ENCODE results near the gene YWHAE.
"Not testable (repeated sequence)": the region's sequence is repeated elsewhere in the genome, so short reads cannot be mapped to it uniquely, and the experiment has no call there.

Gene YWHAE

DNA sequence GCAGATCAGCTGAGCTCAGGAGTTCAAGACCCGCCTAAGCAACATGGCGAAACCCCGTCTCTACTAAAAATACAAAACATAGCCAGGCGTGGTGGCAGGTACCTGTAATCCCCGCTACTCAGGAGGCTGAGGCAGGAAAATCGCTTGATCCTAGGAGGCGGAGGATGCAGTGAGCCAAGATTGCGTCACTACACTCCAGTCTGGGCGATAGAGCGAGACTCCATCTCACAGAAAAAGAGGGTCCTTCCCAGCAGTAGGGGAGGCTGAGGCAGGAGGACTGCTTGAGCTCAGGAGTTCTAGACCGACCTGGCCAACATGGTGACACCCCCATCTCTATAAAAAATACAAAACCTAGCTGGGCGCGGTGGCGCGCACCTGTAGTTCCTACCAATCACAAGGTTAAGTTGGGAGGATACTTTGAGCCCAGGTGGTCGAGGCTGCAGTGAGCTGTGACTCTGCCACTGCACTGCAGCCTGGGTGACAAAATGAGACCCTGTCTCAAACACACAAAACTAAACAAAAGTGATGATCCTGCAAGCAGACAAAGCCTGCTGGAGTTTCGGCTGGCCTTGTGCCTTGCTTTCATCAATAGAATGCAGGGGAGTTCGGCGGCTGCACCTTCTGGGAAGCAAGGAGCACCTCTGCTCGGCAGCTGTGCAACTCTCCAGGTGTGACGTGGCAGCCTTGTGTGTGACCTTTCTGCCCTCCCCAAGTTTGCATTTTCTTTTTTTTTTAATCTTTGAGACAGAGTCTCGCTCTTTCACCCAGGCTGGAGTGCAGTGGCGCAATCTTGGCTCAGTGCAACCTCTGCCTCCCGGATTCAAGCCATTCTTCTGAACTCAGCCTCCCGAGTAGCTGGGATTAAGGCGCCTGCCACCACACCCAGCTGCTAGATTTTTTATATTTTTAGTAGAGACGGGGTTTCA, 12.4 kb upstream of the YWHAE start:
- no peak for DNase-seq

DNA sequence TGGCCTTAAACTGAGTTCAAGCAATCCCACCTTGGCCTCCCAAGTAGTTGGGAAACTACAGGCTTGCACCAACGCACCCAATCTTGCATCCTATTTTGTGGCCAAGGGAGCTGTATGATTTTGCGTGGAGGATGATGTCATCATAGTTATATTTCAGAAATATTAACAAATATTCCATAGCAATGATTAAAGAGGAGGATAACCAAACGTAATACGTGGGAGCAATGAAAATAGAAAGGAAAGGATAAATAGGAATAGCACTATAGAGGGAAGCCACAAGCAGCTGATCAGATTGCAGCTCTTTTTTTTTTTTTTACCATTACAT, 2.2 kb upstream of the YWHAE start:
- no peak for DNase-seq

DNA sequence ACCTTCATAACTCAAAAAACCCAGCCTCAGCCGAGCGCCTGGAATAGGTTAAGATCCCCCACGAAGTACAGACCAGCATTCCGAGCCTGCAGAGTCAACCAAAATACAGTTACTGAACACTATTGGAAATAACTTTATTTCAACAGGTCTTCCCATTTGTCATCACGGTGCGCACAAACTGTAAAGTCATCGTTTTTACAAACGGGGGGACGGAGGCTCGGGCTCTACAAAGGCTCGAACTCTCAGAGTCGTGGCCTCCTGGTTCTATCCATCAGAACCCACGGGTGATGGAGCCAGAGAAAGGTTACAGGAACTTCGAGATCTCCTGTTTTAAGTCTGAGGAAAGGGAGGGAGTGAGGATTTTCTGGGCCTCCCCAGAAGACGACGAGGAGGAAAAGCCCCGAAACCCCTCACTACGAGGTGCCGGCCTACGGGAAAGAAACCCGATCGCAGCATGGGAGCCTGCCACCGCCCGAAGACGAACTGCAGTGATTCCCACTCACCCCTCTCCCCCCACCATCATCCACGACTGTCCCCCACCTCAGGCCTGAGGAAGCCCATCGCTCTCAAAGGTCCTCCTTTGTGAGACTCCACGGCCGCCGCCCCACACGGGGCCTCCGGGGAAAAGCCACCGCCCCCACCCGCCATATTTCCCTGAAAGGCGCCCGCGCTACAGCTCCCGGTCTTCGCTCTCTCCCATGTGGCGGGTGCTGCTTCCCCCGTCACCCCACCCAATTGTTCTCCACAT, 917 bp downstream of the YWHAE start:
- DNase-seq = no peak

DNA sequence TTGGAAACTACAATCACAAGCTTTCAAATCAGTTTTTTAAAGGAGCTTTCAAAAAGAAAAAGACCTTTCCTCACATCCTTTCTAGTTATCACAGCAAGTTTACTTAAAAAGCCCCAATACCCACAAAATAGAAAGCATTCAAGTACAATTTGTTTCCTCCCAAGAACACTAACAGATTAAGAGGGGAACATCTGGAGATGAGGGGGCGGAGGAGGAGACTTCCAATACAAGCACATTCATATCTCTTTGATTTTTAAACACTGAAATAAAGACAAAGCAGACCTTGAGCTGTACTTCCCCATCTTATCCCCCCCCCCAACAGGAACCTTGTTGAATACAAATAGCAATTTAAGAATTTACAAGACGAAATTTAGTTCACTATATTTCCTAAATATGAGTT, 2.0 kb downstream of the YWHAE start:
- DNase-seq = no peak

DNA sequence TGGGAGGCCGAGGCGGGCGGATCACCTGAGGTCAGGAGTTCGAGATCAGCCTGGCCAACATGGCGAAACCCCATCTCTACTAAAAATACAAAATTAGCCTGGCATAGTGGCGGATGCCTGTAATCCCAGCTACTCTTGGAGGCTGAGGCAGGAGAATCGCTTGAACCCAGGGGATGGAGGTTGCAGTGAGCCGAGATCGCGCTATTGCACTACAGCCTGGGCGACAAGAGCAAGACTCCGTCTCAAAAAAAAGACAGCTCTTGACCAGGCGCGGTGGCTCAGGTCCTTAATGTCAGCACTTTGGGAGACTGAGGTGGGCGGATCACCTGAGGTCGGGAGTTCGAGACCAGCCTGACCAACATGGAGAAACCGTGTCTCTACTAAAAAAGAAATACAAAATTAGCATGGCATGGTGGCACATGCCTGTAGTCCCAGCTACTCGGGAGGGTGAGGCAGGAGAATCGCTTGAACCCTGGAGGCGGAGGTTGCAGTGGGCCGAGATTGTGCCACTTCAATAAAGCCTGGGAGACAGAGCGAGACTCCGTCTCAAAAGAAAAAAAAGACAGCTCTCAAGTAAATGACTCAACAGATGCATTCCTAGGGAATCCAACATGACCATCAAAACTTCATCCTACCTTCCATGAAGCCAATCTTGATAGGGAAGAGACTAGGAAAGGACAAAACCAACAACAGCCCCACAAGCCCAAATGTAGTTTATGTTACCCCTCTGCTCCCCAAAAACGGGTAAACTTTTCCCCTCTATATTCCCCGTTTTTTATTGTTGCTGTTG, 4.0 kb downstream of the YWHAE start:
- not testable (repeated sequence) for DNase-seq

DNA sequence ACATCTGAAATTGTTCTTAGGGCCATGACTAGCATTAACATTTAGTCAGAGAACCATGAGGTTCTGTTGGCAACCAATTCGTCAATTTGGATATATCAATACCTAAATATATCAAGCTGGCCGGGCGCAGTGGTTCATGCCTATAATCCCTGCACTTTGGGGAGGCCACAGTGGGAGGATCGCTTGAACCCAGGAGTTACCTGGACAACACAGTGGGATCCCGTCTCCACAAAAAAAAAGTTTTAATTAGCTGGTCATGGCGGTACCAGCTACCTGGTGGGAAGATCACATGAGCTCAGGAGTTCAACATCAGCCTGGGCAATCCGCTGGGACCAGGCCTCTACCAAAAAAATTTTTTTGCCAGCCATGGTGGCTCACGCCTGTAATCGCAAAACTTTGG, 8.4 kb downstream of the YWHAE start:
- DNase-seq = no peak

DNA sequence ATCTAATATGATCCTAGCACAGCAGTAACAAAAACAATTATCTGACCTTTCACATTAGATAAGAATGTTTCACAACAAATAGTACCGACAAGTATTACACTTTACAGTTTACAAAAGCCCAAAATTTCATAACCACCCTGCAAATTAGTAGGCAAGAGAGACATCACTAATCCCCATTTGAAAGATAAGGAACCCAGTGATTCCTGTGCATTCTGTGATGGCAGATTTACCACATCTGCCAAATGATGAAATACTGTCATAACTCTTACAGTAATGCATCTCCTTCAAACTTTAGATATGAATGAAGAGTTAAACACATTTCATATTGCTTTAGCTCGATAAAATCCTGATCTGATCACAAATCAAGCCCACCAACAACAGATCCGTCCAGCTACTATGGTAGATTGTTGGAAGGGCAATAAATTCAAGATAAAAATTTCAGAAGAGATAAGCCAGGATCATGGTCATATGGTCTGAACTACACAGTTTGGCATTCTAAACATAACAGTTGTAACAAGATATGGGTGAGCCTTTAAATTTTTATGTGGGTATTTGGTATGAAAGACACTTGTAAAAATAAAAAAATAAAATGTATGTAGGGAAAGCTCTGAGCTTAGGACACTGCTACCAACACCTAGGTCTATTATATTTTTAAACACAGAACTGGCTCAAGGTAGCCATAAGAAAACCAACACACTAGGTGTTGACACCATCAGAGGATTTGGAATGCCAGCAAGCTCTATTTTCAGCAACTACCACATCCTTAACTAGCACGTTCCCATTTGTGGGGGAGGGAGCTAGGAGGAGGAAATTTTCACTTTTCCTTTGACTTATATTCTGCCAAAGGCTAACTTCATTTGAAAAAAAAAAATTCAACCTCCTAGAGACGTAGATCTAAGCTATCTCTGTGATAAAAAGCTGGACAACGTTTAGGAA, 9.3 kb downstream of the YWHAE start:
- no peak for DNase-seq

DNA sequence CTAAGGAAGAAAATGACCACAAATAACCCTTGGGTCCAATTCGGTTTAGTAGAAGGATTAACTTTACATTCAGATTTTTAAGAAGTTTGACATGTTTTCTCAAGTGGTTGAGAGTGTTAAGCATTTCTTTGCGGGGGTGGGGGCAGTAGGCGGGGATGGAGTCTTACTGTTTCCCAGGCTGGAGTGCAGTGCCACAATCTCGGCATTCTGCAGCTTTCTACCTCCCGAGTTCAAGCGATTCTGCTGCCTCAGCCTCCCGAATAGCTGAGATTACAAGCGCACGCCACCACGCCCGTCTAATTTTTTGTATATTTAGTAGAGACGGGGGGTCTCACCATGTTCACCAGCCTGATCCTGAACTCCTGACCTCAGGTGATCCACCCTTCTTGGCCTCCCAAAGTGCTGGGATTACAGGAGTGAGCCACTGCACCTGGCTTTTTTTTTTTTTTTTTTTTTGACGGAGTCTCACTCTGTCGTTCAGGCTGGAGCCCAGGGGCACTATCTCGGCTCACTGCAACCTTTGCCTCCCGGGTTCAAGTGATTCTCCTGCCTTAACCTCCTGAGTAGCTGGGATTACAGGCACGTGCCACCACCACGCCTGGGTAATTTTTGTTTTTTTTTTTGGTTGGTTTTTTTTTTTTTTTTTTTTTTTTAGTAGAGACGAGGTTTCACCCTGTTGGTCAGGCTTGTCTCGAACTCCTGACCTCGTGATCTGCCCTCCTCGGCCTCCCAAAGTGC, 12.4 kb downstream of the YWHAE start:
- not testable (repeated sequence) for DNase-seq

DNA sequence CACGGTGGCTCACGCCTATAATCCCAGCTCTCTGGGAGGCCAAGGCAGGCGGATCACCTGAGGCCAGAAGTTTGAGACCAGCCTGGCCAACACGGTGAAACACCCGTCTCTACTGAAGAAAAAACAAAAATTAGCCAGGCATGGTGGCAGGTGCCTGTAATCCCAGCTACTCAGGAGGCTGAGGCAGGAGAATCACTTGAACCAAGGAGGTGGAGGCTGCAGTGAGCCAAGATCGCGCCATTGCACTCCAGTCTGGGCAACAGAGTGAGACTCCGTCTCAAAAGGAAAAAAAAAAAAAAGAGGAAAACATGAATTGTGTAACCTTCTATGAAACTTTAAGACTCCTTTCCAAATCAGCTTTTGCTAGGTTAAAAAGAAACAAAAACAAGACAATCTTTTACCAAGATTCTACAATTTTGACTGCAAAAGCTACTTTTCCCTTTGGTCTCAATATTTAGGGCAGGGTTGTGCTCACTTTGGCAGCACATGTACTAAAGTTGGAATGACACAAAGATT, 13.3 kb downstream of the YWHAE start:
- DNase-seq = not testable (repeated sequence)

DNA sequence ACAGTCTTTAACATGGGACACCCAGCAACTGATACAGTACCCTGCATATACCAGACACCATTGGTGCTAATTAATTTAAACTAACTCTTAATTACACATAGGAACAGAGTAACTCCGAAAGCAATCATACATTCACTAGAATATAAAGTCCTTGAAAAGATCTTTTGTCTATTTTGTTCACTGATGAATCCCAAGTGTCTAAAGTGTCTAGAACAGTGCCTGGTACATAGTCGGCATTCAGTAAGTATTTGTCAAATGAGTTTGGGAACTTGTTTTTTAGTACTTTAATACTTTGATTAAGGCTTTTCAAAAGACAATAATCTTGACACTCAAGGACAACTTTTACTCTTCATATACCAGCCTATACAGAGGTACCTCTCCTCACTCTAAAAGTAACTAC, 13.8 kb downstream of the YWHAE start:
- DNase-seq = no peak

DNA sequence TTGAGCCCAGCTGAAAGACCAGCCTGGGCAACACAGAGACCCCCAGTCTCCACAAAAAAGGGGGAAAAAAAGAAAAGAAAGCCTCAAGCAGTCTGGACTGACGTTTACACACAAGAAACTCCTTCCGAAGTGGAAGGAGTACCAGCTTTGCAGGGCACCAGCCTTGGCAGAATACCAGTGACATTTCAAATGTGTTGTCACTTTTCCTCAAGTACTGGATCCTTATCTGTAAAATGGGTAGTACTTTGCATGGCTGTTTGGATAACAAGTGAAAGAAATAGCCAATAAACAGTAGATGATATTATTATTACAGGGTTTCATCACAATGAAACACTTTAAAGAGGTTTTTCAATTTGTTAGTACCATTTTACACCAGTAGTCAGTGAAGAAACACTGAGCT, 14.2 kb downstream of the YWHAE start:
- no peak for DNase-seq

DNA sequence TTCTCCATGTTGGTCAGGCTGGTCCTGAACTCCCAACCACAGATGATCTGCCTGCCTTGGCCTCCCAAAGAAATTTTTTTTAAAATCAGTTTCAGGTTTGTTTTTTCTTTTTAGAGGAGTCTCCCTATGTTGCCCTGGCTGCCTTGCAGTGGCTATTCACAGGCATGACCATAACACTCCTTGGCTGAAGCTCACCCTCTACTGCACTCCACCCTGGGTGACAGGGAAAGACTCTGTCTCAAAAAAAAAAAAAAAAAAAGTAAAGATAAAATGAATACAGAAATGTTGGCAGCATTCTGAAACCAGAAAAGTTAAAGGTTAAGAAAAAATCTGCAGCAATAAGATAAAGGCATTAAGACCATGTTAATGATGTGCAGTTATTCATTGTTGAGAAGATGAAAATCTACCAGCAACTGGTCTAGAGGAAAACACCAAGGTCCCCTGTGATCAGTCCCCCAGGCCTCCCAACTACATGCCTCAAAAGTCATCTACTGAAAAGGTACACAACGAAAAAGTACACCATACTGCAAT, 15.1 kb downstream of the YWHAE start:
- no peak for DNase-seq

DNA sequence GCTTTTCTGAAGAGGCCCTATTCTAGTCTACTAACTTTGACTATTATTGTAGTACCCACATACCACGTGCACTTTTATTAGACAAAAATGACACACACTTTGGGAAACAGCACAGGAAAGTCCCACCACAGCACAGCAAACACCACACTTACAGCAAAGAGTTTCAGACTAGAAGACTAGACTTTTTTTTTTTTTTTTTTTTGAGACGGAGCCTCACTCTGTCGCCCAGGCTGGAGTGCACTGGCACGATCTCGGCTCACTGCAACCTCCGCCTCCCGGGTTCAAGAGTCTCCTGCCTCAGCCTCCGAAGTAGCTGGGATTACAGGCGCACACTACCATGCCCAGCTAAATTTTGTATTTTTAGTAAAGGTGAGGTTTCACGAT, 20.1 kb downstream of the YWHAE start:
- DNase-seq = no peak

DNA sequence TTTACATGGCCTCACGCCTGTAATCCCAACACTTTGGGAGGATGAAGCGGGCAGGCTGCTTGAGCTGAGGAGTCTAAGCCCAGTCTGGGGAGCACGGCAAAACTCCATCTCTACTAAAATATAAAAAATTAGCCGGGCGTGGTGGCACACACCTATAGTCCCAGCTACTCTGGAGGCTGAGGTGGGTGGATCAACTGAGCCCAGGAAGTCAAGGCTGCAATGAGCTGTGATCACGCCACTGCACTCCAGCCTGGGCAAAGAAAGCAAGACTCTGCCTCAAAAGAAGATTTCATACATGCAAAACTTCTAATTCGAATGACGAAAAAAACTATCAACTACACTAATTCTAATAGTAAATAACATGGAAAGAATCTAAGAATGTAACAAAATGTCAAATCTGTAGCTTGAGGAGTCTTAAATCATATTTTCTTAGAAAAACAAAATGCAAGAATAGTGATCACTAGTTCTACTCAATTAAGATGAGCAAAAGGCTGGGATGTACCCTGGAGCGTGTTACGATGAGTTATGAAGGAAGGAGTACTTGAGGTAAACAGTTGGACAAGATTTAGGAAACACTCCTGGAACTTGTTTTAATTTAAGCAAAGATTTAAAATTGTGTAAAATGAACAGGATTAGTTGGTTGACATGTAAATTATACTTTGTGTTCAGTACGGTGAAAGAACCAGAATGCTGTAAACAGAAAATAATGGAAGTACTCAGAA, 20.7 kb downstream of the YWHAE start:
- no peak for DNase-seq

DNA sequence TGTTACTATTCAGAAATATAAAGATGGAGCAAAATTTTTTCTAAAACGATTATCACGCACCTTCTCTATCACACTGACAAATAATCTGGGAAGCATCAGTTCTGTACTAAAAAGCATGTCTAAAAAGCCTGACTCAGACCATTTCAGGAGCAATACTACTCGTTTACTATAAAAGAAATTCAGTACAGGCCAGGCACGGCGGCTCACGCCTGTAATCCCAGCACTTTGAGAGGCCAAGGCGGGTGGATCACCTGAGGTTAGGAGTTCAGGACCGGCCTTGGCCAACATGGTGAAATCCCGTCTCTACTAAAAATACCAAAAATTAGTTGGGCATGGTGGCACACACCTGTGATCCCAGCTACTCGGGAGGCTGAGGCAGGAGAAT, 21.6 kb downstream of the YWHAE start:
- not testable (repeated sequence) for DNase-seq

DNA sequence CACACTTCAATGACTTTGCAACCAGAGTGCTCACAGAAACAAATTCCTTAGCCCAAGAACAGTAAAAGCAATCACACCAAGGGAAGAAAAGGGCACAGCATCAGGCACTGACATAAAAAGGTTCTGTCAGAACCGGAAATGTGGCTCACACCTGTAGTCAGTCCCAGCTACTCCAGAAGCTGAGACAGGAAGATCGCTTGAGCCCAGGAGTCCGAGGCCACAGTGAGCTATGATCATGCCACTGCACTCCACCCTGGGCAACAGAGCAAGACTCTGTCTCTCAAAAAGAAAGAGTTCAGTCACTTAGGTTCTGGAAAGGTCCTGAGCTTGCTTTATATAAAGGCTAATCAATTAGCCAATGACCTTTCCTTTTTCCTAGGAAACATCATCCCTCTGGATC, 22.7 kb downstream of the YWHAE start:
- no peak for DNase-seq

DNA sequence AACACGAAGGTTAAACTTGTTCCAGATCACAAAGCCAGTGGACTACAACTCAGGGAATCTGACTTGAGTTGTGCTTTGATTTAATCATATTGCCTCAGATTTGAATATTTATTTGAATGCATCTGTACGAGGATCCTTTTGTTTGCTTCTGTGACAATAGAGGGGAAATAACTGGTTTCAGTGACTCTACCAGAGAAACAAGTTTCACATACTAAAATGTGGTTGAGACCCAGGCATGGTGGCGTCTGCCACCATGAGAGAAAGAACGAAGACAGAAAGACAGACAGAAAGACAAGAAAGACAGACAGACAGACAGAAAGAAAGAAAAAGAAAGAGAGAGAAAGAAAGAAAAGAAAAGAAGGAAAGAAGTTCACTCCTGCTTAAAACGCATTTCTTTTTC, 24.0 kb downstream of the YWHAE start:
- DNase-seq = no peak

DNA sequence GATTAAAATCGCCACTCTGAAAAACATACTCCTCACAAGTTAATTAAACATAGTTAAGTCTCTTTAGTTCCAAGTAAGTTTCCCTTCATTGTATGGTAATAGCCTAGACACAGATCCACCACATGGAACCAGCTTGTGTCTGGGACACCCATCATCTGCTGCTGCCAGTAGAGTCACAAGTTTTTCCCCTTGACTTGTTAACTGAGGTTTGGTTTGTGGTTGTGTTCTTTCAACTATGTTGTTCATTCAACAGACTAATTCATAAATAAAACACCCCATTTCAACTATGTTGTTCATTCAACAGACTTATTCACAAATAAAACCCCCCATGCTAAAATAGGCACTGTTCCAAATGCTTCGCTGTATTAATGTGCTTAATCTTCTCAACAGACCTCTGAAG, 24.4 kb downstream of the YWHAE start:
- DNase-seq = no peak

DNA sequence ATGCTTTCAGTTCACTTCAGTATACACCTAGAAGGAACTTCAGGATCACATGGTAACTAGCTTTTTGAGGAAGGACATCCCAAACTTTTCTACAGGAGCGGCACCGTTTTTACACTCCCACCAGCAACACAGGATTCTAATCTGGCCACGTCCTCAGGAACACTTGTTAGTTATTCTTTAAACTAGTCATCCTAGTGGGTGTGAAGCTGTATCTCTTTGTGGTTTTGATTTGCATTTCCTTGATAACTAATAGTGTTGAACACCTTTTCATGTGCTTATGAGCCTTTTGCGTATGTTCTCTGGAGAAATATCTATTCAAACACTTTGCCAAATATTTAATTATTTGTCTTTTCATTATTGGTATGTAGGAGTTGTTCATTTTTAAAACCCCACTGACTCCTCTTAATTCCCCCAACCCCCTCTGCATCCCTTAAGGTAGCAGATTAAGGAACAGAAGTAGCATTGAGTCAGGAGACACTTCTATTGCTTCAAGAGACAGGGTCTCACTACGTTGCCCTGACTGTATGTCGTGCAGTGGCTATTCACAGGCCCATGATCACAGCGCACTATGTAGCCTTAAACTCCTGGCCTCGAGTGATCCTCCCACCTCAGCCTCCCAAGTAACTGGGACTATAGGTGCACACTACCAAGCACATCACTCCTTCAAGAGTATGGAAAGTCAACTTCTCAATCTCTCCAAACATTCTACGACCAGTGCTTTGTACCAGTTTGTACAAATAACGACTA, 25.4 kb downstream of the YWHAE start:
- no peak for DNase-seq

DNA sequence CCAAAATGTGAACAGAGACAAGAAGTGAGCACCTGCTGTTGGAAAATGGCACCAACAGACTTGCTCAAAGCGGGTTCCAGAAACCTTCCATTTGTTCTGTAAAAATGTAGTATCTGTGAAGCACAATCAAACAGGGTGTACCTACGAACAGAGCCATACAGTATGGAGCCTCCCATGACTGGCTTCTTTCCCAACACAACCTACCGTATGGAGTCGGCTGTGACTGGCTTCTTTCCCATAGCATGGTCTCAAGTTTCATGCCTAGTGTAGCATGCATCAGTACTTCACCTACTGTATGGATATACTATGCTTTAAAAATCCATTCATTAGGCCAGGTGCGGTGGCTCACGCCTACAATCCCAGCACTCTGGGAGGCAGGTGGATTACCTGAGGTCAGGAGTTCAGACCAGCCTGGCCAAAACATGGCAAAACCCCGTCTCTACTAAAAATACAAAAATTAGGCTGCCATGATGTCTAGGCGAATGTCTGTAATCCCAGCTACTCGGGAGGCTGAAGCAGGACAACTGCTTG, 26.2 kb downstream of the YWHAE start:
- no peak for DNase-seq
